CD4-positive, alpha-beta T cell treated with Interleukin-10 for 1 hour (primary cell): ENCODE results near the gene GPR107.

Experiments used
- DNase-seq: peaks from one replicate; pipeline ENCODE4 v3.0.0-alpha.2; 2020

GPR107 gene

DNA sequence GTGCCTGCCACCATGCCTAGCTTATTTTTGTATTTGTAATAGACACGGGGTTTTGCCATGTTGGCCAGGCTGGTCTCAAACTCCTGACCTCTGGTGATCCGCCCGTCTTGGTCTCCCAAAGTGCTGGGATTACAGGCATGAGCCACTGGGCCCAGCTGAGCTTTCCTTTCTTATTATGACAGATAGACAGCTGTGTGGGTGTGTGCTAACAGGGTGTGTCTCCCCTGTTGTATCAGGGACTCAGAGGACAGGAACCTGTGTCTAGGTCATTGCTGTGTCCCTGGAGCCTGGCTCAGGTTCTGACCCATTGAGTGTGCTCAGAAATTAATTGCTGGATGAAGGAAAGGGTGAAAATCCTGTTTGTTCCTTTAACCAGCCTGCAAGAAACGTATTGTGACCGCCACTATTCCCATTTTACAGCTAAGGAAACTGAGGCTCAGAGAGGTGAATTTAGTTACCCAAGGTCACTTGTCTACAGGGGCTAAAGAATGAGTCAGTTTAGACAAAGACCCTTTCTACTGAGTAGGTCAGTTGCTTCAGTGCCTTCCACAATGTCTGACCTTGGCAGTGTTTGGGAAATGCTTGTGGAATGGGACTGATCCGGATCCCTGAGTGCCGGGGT is 135.3 kb downstream of the GPR107 start:
- no peak for DNase-seq
